ENCODE data around the gene ACBD6.

DNA sequence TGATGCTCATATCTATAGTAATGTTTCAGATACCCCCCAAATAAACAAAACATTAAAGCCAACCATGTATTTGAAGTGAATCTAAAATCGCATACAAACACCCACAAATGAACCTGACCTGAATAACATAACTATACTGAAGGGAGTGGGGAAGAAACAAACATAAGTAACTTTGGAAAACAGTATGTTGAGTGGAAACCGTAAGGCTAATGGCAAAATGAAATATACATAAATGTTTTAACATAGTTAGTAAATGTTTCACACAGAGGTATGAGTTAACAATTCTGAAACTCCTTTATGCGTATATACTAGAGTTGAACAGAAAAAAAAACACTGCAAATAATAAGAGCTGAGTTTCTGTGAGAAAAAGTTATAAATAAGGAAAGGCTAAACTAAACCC lies 125.6 kb downstream of the ACBD6 start:
- no peak for TF ChIP-seq CTCF (IDR thresholded peaks at IDR 0.05; ENCODE audit: insufficient read depth, low read length)
- TF ChIP-seq POLR2AphosphoS5 (IDR thresholded peaks at IDR 0.05; ENCODE audit: low read depth), result no peak
- TF ChIP-seq, protein P1, sequence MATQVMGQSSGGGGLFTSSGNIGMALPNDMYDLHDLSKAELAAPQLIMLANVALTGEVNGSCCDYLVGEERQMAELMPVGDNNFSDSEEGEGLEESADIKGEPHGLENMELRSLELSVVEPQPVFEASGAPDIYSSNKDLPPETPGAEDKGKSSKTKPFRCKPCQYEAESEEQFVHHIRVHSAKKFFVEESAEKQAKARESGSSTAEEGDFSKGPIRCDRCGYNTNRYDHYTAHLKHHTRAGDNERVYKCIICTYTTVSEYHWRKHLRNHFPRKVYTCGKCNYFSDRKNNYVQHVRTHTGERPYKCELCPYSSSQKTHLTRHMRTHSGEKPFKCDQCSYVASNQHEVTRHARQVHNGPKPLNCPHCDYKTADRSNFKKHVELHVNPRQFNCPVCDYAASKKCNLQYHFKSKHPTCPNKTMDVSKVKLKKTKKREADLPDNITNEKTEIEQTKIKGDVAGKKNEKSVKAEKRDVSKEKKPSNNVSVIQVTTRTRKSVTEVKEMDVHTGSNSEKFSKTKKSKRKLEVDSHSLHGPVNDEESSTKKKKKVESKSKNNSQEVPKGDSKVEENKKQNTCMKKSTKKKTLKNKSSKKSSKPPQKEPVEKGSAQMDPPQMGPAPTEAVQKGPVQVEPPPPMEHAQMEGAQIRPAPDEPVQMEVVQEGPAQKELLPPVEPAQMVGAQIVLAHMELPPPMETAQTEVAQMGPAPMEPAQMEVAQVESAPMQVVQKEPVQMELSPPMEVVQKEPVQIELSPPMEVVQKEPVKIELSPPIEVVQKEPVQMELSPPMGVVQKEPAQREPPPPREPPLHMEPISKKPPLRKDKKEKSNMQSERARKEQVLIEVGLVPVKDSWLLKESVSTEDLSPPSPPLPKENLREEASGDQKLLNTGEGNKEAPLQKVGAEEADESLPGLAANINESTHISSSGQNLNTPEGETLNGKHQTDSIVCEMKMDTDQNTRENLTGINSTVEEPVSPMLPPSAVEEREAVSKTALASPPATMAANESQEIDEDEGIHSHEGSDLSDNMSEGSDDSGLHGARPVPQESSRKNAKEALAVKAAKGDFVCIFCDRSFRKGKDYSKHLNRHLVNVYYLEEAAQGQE (IDR thresholded peaks at IDR 0.05; ENCODE audit: insufficient replicate concordance, low read depth), result no peak
- TF ChIP-seq GABPA (IDR thresholded peaks at IDR 0.05; ENCODE audit: low read depth), result no peak
- TF ChIP-seq SPI1 (IDR thresholded peaks at IDR 0.05; ENCODE audit: borderline replicate concordance, low read depth), result no peak
